WTC11 (cell line): ENCODE results near the gene STN1.

ENCODE experiments used
- CTCF ChIP-seq: fragments of 200-600 bp; IDR thresholded peaks from 2 replicates; pipeline ENCODE4 v1.8.0; 2022; ENCODE audit warnings: antibody characterized with exemption
- E2F1 ChIP-seq: sonication (generic); formaldehyde crosslinking; IDR thresholded peaks from 2 replicates; pipeline ENCODE4 v1.8.0; 2022; ENCODE audit warnings: mild to moderate bottlenecking, missing genetic modification reagents
- E2F5 ChIP-seq: sonication (generic); formaldehyde crosslinking; IDR thresholded peaks from 2 replicates; pipeline ENCODE4 v1.8.1; 2022; ENCODE audit warnings: mild to moderate bottlenecking, moderate library complexity, missing genetic modification reagents
- ELF4 ChIP-seq: sonication (generic); formaldehyde crosslinking; IDR thresholded peaks from 2 replicates; pipeline ENCODE4 v1.8.1; 2022; ENCODE audit warnings: low read depth, mild to moderate bottlenecking, moderate library complexity, missing genetic modification reagents
- HMGXB4 ChIP-seq: sonication (generic); formaldehyde crosslinking; IDR thresholded peaks from 2 replicates; pipeline ENCODE4 v1.8.1; 2023; ENCODE audit warnings: mild to moderate bottlenecking, moderate library complexity, missing genetic modification reagents
- IRF2 ChIP-seq: sonication (generic); formaldehyde crosslinking; IDR thresholded peaks from 2 replicates; pipeline ENCODE4 v1.8.0; 2022; ENCODE audit warnings: low read depth, missing genetic modification reagents, borderline replicate concordance
- JUN ChIP-seq: sonication (generic); formaldehyde crosslinking; IDR thresholded peaks from 2 replicates; pipeline ENCODE4 v1.8.0; 2023; ENCODE audit warnings: mild to moderate bottlenecking, missing genetic modification reagents
- MAX ChIP-seq: sonication (generic); formaldehyde crosslinking; IDR thresholded peaks from 2 replicates; pipeline ENCODE4 v1.8.0; 2022; ENCODE audit warnings: mild to moderate bottlenecking, missing genetic modification reagents
- NFYB ChIP-seq: sonication (generic); formaldehyde crosslinking; conservative IDR thresholded peaks from 2 replicates; pipeline ENCODE4 v1.8.0; 2022; ENCODE audit warnings: low read depth, missing genetic modification reagents
- ZNF138 ChIP-seq: sonication (generic); formaldehyde crosslinking; conservative IDR thresholded peaks from 2 replicates; pipeline ENCODE4 v1.8.1; 2022; ENCODE audit warnings: mild to moderate bottlenecking, moderate library complexity, missing genetic modification reagents
- ZNF423 ChIP-seq: fragments of 250-450 bp; sonication (Bioruptor Pico); IDR thresholded peaks from 2 replicates; pipeline ENCODE4 v2.1.2; 2022; ENCODE audit warnings: mild to moderate bottlenecking, moderate library complexity
- ZNF512 ChIP-seq: sonication (generic); formaldehyde crosslinking; IDR thresholded peaks from 2 replicates; pipeline ENCODE4 v1.8.1; 2022; ENCODE audit warnings: missing genetic modification reagents, borderline replicate concordance

GRCh38 chr10:103881416-103882284, 36.3 kb downstream of the STN1 start:
- TF ChIP-seq CTCF = no peak
- no peak for TF ChIP-seq ELF4
- no peak for TF ChIP-seq ZNF512 (CRISPR knock-in tag)
- TF ChIP-seq MAX (CRISPR knock-in tag) = no peak
- TF ChIP-seq E2F1 (CRISPR knock-in tag) = no peak
- no peak for TF ChIP-seq JUN (CRISPR knock-in tag)
- TF ChIP-seq ZNF423 (CRISPR knock-in tag) = no peak
- no peak for TF ChIP-seq E2F5 (CRISPR knock-in tag)
- TF ChIP-seq IRF2 (CRISPR knock-in tag) = no peak
- no peak for TF ChIP-seq ZNF138 (CRISPR knock-in tag)
- TF ChIP-seq NFYB (CRISPR knock-in tag) = no peak
- TF ChIP-seq HMGXB4 (CRISPR knock-in tag) = no peak
